Occipital lobe (tissue), 2 donors: ENCODE results near the gene NXNL1. TPM values are rescaled to one million over a fixed set of nuclear protein-coding genes. Genes with fewer than 3 reads are reported as not detected.

Source experiments
- DNase-seq: peaks from one replicate; lab custom pipeline; 2025; lab: John Stamatoyannopoulos, UW
- total RNA-seq: library from RNA; depleted of rRNA; stranded (reverse); fragments of >200 nt; gene quantifications from one replicate; pipeline ENCODE4 v1.2.3, GENCODE V29; 2014

Gene NXNL1
- total RNA-seq, 1 donor from 2014 or later, result not detected

DNA sequence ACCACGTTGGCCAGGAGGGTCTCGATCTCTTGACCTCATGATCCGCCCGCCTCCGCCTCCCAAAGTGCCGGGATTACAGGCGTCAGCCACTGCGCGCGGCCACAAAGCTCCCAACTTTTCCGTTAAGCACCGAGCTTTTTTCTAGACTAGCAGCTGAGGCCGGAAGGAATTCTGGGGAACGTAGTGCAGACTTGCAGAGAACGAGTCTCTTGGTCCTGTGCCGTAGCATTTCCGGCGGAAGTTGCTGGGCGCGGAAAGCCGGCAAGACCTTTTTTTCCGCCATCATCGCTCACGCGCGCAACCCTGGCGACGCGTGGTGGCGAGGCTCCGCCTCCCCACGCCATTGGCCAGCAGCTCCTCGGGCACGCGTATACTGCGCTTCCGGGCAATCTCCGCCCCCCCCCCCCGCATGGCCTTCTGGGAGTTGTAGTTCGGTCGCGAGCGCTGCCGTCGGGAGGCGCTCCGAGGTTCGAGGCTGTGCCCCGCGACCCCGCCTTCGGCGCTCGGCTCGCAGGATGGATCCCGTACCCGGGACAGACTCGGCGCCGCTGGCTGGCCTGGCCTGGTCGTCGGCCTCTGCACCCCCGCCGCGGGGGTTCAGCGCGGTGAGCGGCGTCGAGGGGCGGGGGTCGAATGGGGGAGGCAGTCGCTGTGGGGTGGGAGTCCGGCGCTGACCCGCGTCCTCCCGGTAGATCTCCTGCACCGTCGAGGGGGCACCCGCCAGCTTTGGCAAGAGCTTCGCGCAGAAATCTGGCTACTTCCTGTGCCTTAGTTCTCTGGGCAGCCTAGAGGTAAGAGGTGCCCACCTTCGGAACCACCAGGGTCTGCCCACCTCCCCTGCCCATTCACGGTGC lies 40.9 kb downstream of the NXNL1 start, which contains the start of gene MVB12A:
MVB12A (plus strand) TSS at position 427 of the 854 bp plus-strand sequence; CDS start at position 516, 89 bp downstream.
- DNase-seq, result peak; percentile 96

DNA sequence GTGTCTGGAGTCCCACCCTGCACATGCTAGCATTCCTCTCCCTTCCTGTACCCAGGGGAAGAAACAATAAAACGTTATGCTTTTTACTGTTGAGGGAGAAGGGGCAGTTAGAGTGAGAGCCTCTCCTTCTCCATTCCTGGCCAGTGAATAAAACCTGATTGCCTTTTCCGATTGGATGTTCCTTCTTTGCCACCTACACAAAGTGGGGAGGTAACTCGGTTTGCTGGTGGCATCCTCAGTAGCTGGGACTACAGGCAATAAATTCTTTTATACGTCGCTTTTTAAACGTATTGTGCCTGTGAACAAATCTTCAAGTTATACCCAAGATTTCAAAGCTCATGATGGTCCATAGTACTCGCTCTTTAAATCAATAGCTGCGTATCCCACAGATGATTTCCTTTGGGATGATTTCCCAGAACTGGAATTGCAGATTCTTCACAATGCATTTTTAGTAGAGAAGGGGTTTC lies 41.5 kb downstream of the NXNL1 start:
- no peak for DNase-seq

DNA sequence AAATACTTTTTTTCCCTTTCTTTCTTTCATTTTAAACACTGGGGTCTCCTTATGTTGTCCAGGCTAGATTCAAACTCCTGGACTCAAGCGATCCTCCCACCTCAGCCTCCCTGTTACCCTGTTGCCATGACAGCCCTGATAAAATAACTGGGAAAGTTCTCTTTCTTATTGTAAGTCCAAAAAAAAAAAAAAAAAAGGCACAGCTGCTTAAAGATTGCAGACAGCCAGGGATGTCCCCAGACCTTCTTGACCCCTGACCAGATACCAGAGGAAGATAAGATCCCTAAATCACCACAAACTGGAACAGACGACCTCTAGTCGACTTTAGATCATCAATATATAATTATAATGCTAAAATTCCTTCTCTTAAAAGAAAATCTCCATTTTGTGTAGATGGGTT lies 42.0 kb downstream of the NXNL1 start:
- DNase-seq, result no peak

DNA sequence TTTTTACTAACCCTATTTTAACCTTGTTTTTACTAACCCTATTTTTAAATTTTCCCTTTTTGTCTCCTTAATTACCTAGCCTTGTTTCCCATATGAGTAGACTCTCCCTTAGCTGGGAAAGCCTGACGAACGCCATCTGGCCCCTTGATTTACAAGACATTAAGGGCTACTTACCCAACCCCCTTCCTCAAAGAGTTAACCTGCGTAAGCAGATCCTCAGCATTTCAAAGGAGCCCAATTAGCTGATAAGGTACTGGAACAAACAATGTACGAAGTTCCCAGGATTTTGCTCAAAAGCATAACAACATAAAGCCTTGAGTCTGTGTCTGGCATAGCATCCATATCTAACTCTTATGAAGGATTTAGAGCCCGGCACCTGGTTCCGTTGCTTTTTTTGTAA lies 45.6 kb downstream of the NXNL1 start:
- DNase-seq, result no peak

DNA sequence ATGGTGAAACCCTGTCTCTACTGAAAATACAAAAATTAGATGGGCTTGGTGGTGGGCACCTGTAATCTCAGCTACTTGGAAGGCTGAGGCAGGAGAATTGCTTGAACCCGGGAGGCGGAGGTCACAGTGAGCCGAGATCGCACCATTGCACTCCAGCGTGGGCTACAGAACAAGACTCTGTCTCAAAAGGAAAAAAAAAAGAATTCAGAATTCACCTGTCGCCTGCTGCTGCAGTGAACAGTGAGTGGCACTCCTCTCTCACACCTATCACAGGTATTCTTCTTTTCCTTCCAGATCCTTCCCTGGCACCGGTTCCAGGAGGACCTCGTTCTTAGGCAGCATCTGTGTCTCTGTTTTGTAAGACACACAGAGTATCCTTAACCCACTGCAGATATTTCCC lies 46.6 kb downstream of the NXNL1 start:
- no peak for DNase-seq

DNA sequence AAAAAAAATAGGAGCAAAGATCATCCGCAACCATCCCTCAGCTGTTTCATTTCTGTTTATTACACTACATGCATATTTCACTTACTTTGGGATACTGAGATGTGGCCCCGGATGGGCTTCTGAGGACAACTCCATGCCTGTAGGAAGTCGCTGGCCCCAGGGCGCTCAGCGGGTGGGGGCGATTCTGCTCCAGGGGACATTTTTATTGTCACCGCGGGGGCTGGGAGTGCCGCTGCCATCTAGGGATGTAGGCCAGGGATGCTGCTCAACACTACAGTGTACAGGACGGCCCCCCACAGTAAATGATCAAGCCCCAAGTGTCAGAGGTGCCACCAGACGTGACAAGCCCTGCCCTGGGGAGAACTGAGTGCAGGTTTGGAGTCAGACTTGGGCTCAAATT lies 48.9 kb downstream of the NXNL1 start:
- no peak for DNase-seq

DNA sequence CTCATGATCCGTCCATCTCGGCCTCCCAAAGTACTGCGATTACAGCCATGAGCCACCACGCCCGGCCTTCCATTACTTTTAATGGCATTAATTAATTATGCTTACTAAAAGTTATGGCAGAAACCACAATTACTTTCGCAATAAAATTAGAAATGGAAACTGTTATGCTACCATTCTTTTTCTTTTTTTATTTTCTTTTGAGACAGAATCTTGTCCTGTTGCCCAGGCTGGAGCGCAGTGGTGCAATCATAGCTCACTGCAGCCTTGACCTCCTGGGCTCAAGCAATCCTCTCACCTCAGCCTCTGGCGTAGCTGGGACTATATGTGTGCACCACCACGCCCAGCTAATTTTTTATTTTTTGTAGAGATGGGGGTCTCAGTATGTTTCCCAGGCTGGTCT lies 50.7 kb downstream of the NXNL1 start:
- DNase-seq, result no peak

DNA sequence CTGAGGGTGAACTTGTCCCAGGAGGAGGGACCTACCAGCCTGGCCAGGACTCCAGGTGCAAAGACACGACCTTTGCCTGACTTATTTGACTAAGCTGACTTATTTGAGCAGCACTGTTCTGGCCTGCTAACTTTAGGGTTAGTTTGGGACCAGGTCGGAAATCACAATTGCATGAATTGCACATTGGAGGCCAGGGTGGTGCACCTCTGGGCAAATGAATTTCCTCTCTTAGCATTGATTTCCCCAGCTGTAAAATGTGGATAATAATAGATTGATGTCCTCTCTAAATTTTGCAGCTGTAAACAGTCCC lies 53.9 kb downstream of the NXNL1 start:
- DNase-seq, result no peak

DNA sequence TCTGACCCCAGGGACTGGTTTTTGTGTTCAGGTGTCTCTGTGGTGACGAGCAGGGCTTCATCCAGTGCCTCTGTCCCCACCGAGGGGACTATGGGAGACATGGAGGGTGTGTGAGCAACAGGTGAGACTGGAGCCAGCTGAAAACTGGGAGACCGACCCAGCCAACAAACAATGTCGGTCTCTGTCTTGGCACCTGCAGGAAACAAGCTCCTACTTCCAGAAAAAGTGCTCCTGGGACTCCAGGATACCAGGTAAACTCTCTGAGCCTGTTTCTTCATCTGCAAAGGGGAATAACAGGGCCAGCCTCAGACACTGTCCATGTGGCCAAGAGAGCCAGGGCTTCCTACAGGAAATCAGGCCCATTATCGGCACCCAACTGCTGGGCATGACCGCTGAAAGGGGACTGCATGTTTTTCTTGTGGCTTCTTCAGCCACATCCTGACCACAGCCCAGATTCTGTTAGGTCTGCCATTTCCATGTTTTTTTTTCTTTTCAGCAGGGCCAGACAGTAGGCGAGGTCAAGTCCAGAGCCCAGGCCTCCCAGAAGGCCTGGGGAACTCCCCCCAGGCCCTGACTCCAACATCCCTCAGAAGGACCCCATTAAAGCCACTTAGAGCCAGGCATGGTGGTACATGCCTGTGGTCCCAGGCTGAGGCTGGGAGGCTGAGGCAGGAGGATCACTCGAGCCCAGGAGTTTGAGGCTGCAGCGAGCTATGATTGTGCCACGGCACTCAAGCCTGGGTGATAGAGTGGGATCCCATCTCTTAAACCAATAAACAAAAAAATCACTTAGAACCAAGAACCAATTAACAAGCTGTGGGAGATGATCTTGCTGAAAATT lies 54.5 kb downstream of the NXNL1 start:
- DNase-seq, result no peak

Other genes with a start within 250 kb of the NXNL1 start
- gene USE1, start 245.6 kb downstream of the NXNL1 start, total RNA-seq, result 10.1 TPM
- gene OCEL1, start 234.7 kb downstream of the NXNL1 start, total RNA-seq, result 1.4 TPM
- 9.8 TPM for gene NR2F6, start 215.0 kb downstream of the NXNL1 start, total RNA-seq
- 0.47 TPM for gene USHBP1, start 196.2 kb downstream of the NXNL1 start, total RNA-seq
- gene BABAM1, start 193.5 kb downstream of the NXNL1 start, total RNA-seq, result 59.0 TPM
- 0.94 TPM for gene ANKLE1, start 179.0 kb downstream of the NXNL1 start, total RNA-seq
- gene ABHD8, start 157.5 kb downstream of the NXNL1 start, total RNA-seq, result 20.6 TPM
- 9.0 TPM for gene MRPL34, start 155.1 kb downstream of the NXNL1 start, total RNA-seq
- 10.0 TPM for gene DDA1, start 151.4 kb downstream of the NXNL1 start, total RNA-seq
- 29.6 TPM for gene ANO8, start 126.1 kb downstream of the NXNL1 start, total RNA-seq
- gene GTPBP3, start 123.4 kb downstream of the NXNL1 start, total RNA-seq, result 23.2 TPM
- 0.94 TPM for gene PLVAP, start 83.6 kb downstream of the NXNL1 start, total RNA-seq
- not detected for gene CCDC194, start 66.7 kb downstream of the NXNL1 start, total RNA-seq
- gene BST2, start 55.3 kb downstream of the NXNL1 start, total RNA-seq, result 3.3 TPM
- 19.3 TPM for gene MVB12A, start 40.9 kb downstream of the NXNL1 start, total RNA-seq
- gene TMEM221, start 12.3 kb downstream of the NXNL1 start, total RNA-seq, result 0.94 TPM
- gene SLC27A1, start 9.6 kb upstream of the NXNL1 start, total RNA-seq, result 14.2 TPM
- gene PGLS, start 50.7 kb upstream of the NXNL1 start, total RNA-seq, result 36.3 TPM
- 20.7 TPM for gene COLGALT1, start 94.7 kb upstream of the NXNL1 start, total RNA-seq
- gene UNC13A, start 227.4 kb upstream of the NXNL1 start, total RNA-seq, result 29.6 TPM